ENCODE data around the gene PPP1R11.
"Not testable (repeated sequence)": the region's sequence is repeated elsewhere in the genome, so short reads cannot be mapped to it uniquely, and the experiment has no call there.

PPP1R11 gene

DNA sequence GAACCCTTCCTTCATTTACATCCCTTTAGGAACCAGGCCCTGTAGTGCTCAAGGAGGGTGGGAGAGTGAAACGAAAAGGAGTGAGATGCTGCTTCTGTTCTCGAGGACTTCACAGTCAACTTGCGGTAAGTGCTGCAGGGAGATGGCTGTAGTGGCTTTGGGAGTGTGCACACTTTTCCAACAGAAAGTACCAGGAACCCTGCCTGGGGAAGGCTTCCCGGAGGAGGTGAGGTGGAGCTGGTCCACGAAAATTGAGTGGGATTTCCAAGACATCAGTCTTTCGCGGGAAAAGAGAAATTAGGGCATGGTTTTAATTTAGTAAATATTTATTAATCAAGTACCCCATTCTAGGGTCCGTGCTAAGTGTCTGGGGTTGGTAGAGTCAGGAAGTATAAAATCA lies 33.2 kb downstream of the PPP1R11 start:
- DNase-seq, result no peak

GRCh38 chr6:30100585-30101443 lies 33.8 kb downstream of the PPP1R11 start:
- DNase-seq, result no peak

GRCh38 chr6:30101444-30102413 lies 34.7 kb downstream of the PPP1R11 start:
- DNase-seq, result peak; percentile 48 to 51

GRCh38 chr6:30102414-30102969 lies 35.5 kb downstream of the PPP1R11 start:
- no peak for DNase-seq

GRCh38 chr6:30102970-30103871 lies 36.2 kb downstream of the PPP1R11 start:
- DNase-seq, result peak; percentile 90 to 93

- no peak for DNase-seq
These were observed 36.8 kb downstream of the PPP1R11 start for GRCh38 chr6:30103872-30104179.

- no peak for DNase-seq
These were observed 37.7 kb downstream of the PPP1R11 start for GRCh38 chr6:30104661-30105060.

- no peak for DNase-seq
These were observed 44.4 kb downstream of the PPP1R11 start for GRCh38 chr6:30111266-30111856.

GRCh38 chr6:30112402-30112994 lies 45.5 kb downstream of the PPP1R11 start:
- DNase-seq, result no peak

GRCh38 chr6:30113003-30113759 lies 46.2 kb downstream of the PPP1R11 start, which contains the start of gene TRIM31:
Gene TRIM31, minus strand, starts transcription at chr6:30113090. Its CDS starts 285 bp downstream, at chr6:30112805.
- no peak for DNase-seq

GRCh38 chr6:30113841-30114240 lies 46.8 kb downstream of the PPP1R11 start:
- no peak for DNase-seq

GRCh38 chr6:30116724-30117123 lies 49.7 kb downstream of the PPP1R11 start:
- peak in 1 of 2 experiments; percentile 33 for DNase-seq

DNA sequence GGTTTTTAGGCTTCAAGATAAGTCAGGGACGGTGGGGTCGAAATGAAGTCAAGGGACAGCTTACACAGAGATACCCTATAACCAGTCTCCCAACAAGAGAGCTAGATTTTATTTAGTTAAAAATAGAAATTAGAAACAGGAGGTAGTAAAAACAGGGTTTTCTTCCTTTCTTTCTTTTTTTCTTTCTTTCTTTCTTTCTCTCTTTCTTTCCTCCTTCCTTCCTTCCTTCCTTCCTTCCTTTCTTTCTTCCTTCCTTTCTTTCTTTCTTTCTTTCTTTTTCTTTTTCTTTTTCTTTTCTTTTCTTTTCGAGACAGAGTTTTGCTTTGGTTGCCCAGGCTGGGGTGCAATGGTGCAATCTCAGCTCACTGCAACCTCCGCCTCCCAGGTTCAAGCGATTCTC lies 51.7 kb downstream of the PPP1R11 start:
- DNase-seq, result not testable (repeated sequence)

Measured in Kasumi-1 (cell line).